Kidney epithelial cell (primary cell): ENCODE data around the gene CMKLR1. TPM values are rescaled to one million over a fixed set of nuclear protein-coding genes. Genes with fewer than 3 reads are reported as not detected.

Experiments used
- DNase-seq: peaks from one replicate; pipeline ENCODE4 v3.0.0-alpha.2; 2010; ENCODE audit warnings: low read depth
- H3K27me3 ChIP-seq: 2 replicates; pipeline ENCODE4 v1.6.0; 2011; ENCODE audit warnings: low read length; ENCODE audit not compliant: control insufficient read depth, insufficient read depth
- H3K36me3 ChIP-seq: 2 replicates; pipeline ENCODE4 v1.5.1; 2011; ENCODE audit warnings: low read length; ENCODE audit not compliant: control insufficient read depth, insufficient read depth
- H3K4me3 ChIP-seq: 2 replicates; pipeline ENCODE4 v1.5.1; 2011; ENCODE audit warnings: low read depth, mild to moderate bottlenecking, control low read depth, low read length
- CTCF ChIP-seq: IDR thresholded peaks from 2 replicates; pipeline ENCODE4 v1.5.1; 2011; ENCODE audit warnings: mild to moderate bottlenecking, moderate library complexity, low read length, control low read depth, inconsistent platforms; ENCODE audit not compliant: insufficient read depth, poor library complexity, severe bottlenecking
- total RNA-seq: library from RNA; depleted of rRNA; stranded (reverse); fragments of >200 nt; gene quantifications from 2 replicates; pipeline ENCODE4 v1.2.3, GENCODE V29; 2015

Gene CMKLR1
- total RNA-seq, 1 donor from 2014 or later = 1.4 TPM

- no peaks in the 10 kb centered on the region for H3K36me3 ChIP-seq
- no peak for DNase-seq
- H3K4me3 ChIP-seq = no peak overlapping the region
- no peak for TF ChIP-seq CTCF
- peaks cover 9% of the 10 kb centered on the region for H3K27me3 ChIP-seq
These were observed 14.6 kb downstream of the CMKLR1 start for GRCh38 chr12:108324351-108325017.

- TF ChIP-seq CTCF = no peak
These were observed 15.5 kb downstream of the CMKLR1 start for GRCh38 chr12:108323581-108323980.

GRCh38 chr12:108322998-108323397, 16.1 kb downstream of the CMKLR1 start:
- H3K27me3 ChIP-seq = peaks cover 9% of the 10 kb centered on the region
- TF ChIP-seq CTCF = no peak
- no peak overlapping the region for H3K4me3 ChIP-seq
- no peak for DNase-seq
- H3K36me3 ChIP-seq = no peaks in the 10 kb centered on the region

More at GRCh38 chr12:108323581-108323980, 15.5 kb downstream of the CMKLR1 start:
- no peak for DNase-seq
- no peak overlapping the region for H3K4me3 ChIP-seq
- no peaks in the 10 kb centered on the region for H3K36me3 ChIP-seq
- peaks cover 9% of the 10 kb centered on the region for H3K27me3 ChIP-seq

- Histone ChIP-seq H3K27me3 (peaks cover 9% of the 10 kb centered on the region), H3K36me3 (no peaks in the 10 kb centered on the region), H3K4me3 (no peak overlapping the region)
- TF ChIP-seq CTCF = no peak
- DNase-seq = no peak
These were observed 17.4 kb downstream of the CMKLR1 start for GRCh38 chr12:108321688-108322087.

- H3K27me3 ChIP-seq = peaks cover 9% of the 10 kb centered on the region
- no peak for TF ChIP-seq CTCF
These were observed 18.4 kb downstream of the CMKLR1 start for GRCh38 chr12:108320507-108321293.

More at GRCh38 chr12:108320507-108321293, 18.4 kb downstream of the CMKLR1 start:
- no peak for DNase-seq
- H3K36me3 ChIP-seq = no peaks in the 10 kb centered on the region
- H3K4me3 ChIP-seq = no peak overlapping the region
